ENCODE results near the gene FRS3. TPM values are rescaled to one million over a fixed set of nuclear protein-coding genes. Genes with fewer than 3 reads are reported as not detected.

FRS3 gene
- total RNA-seq, 2 donors from 2014 or later, result 5.9 to 18.4 TPM

DNA sequence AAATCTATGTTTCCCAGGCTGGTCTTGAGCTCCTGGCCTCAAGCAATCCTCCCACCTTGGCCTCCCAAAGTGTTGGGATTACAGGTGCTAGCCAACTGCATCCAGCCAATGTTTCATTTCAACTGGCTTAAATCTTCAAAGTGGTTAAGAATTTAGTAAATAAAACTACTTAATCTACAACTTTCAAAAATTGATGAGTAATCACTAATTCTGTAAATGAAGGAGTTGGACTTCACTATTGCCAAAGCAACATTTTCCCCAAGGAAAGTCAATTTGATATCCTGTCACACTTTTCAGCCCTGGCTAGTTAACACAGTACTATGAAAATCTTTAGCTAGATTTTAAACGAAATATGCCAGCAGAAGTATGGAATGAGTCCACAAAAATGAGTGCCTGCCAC is 11.6 kb upstream of the FRS3 start:
- 79% methylated on average over 1 of the region's 1 CpG for whole genome bisulfite sequencing
- H3K9me3 ChIP-seq, result no peaks in the 10 kb centered on the region
- no peaks in the 10 kb centered on the region for H3K4me1 ChIP-seq (replicated peaks)
- no peak for DNase-seq (ENCODE audit: low spot score)
- H3K4me3 ChIP-seq, result no peak overlapping the region
- no peaks in the 10 kb centered on the region for H3K27me3 ChIP-seq (replicated peaks; ENCODE audit: insufficient read depth)
- TF ChIP-seq POLR2AphosphoS5 (IDR thresholded peaks at IDR 0.05), result no peak
- TF ChIP-seq, protein P1, sequence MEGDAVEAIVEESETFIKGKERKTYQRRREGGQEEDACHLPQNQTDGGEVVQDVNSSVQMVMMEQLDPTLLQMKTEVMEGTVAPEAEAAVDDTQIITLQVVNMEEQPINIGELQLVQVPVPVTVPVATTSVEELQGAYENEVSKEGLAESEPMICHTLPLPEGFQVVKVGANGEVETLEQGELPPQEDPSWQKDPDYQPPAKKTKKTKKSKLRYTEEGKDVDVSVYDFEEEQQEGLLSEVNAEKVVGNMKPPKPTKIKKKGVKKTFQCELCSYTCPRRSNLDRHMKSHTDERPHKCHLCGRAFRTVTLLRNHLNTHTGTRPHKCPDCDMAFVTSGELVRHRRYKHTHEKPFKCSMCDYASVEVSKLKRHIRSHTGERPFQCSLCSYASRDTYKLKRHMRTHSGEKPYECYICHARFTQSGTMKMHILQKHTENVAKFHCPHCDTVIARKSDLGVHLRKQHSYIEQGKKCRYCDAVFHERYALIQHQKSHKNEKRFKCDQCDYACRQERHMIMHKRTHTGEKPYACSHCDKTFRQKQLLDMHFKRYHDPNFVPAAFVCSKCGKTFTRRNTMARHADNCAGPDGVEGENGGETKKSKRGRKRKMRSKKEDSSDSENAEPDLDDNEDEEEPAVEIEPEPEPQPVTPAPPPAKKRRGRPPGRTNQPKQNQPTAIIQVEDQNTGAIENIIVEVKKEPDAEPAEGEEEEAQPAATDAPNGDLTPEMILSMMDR (IDR thresholded peaks at IDR 0.05), result no peak
- TF ChIP-seq POLR2A (IDR thresholded peaks at IDR 0.05), result no peak
- H3K36me3 ChIP-seq, result peaks cover 0 to 3% of the 10 kb centered on the region in 2 donors
- intact Hi-C loops (cut with DNase I), result no loop called here
- no peak overlapping the region for H3K27ac ChIP-seq

DNA sequence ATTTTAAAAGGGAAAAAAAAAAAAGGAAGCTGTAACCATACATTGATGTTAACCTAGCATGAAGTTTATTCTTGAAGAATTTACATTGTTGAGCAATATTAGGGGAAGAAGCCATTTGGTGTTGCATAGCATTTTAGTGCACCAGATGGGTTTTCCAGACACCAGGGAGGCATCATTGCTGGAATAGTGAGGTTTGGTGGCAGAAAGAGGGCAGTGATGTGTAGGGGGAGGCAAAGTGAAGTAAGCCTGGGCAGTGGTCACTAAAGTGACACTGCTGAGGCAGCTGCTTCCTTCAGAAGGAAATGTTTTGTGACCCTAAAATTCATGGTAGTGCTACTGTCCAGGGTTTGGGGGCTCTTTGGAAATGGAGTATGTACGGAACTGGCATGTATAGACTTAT is 10.3 kb upstream of the FRS3 start:
- Histone ChIP-seq H3K27me3 (replicated peaks; ENCODE audit: insufficient read depth) (no peaks in the 10 kb centered on the region), H3K4me1 (replicated peaks) (peaks cover 12% of the 10 kb centered on the region), H3K36me3 (peaks cover 0 to 3% of the 10 kb centered on the region in 2 donors), H3K4me3 (no peak overlapping the region), H3K27ac (no peak overlapping the region), H3K9me3 (no peaks in the 10 kb centered on the region)
- no peak for TF ChIP-seq POLR2A (IDR thresholded peaks at IDR 0.05)
- TF ChIP-seq, protein P1 (IDR thresholded peaks at IDR 0.05), result no peak
- TF ChIP-seq POLR2AphosphoS5 (IDR thresholded peaks at IDR 0.05), result no peak
- WGBS, result 93% methylated on average over 1 of the region's 1 CpG
- no peak for DNase-seq (ENCODE audit: low spot score)
- intact Hi-C loops (cut with DNase I), result no loop called here

DNA sequence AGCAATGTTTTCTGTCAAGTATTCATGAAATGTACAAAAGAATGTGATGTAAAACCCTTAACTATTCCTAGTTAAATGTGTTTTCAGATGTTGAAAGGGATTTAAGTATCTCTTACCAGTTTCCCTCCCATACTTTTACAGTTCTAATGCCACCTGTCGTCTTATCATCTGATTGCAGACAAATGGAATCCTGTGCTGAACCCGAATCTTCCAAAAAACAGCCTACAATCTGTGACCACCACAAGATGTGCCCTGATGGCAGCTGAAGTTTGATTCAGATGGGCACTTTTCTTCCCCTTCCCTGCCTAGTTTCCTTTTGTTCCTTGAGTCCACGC is 9.7 kb upstream of the FRS3 start:
- Histone ChIP-seq H3K4me1 (replicated peaks) (peaks cover 17% of the 10 kb centered on the region), H3K9me3 (no peaks in the 10 kb centered on the region), H3K36me3 (peaks cover 0 to 3% of the 10 kb centered on the region in 2 donors), H3K27ac (no peak overlapping the region), H3K4me3 (no peak overlapping the region), H3K27me3 (replicated peaks; ENCODE audit: insufficient read depth) (no peaks in the 10 kb centered on the region)
- no peak for DNase-seq (ENCODE audit: low spot score)
- 78% methylated on average over 3 of the region's 3 CpGs for WGBS
- TF ChIP-seq POLR2A (IDR thresholded peaks at IDR 0.05) (no peak), POLR2AphosphoS5 (IDR thresholded peaks at IDR 0.05) (no peak)
- TF ChIP-seq, protein P1 (IDR thresholded peaks at IDR 0.05), result no peak
- intact Hi-C loops (cut with DNase I), result loop anchor here (5.0 to 10.0 kb wide), 2 partner anchors 133 to 195 kb away; partner anchors contain the start of genes BYSL and MED20

DNA sequence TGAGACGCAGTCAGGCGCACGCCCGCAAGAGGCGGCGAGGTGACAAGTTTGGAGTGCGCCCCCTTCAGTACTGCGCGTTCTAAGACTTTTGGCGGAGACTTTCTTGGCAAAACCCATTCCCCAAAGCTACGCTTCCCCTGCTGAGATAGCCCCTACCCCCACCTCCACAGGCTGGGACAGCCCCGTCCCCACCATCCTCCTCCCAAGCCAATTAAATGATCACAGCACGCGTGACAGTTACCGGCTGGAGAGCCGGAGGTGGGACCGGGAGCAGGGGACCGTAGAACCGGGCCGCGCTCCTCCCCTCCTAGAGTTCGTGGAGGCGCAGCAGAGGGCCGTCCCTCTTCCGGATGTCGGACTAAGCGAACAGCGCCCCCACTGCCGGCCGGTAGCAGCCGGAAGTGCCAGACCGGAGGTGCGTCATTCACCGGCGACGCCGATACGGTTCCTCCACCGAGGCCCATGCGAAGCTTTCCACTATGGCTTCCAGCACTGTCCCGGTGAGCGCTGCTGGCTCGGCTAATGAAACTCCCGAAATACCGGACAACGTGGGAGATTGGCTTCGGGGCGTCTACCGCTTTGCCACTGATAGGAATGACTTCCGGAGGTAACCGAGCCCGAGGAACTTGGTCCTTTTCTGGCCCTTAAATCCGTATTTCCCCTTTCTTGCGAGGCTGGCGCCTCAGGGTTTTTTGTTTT is 7.7 kb upstream of the FRS3 start, which contains the start of gene TOMM6:
TOMM6 (plus strand) TSS at position 476 of the 699 bp plus-strand sequence; CDS start at position 480, 4 bp downstream.
- WGBS, result under 1% methylated on average over 55 of the region's 55 CpGs
- Histone ChIP-seq H3K9me3 (no peaks in the 10 kb centered on the region), H3K27me3 (replicated peaks; ENCODE audit: insufficient read depth) (no peaks in the 10 kb centered on the region), H3K4me3 (peak within 1 kb of the TSS; percentile 57 to 90), H3K4me1 (replicated peaks) (peaks cover 20% of the 10 kb centered on the region), H3K36me3 (peaks cover 0 to 3% of the 10 kb centered on the region in 2 donors), H3K27ac (peak within 1 kb of the TSS; percentile 92 to 93)
- peak; percentile 95 for DNase-seq (ENCODE audit: low spot score)
- intact Hi-C loops (cut with DNase I), result loop anchor here (2.0 to 10.0 kb wide), 3 partner anchors 53 to 193 kb away; partner anchors contain the start of genes BYSL, MED20 and TFEB
- peak; percentile 82 for TF ChIP-seq POLR2A (IDR thresholded peaks at IDR 0.05)
- TF ChIP-seq, protein P1 (IDR thresholded peaks at IDR 0.05), result peak; percentile 90 to 99 (median 94)
- peak; percentile 99 for TF ChIP-seq POLR2AphosphoS5 (IDR thresholded peaks at IDR 0.05)
